Measurements from ENCODE around the gene SLC16A12. TPM values are rescaled to one million over a fixed set of nuclear protein-coding genes. Genes with fewer than 3 reads are reported as not detected.

Gene SLC16A12
- total RNA-seq, 3 donors from 2014 or later (not counting 1 experiment from before 2014, with no cell fraction given): not detected

DNA sequence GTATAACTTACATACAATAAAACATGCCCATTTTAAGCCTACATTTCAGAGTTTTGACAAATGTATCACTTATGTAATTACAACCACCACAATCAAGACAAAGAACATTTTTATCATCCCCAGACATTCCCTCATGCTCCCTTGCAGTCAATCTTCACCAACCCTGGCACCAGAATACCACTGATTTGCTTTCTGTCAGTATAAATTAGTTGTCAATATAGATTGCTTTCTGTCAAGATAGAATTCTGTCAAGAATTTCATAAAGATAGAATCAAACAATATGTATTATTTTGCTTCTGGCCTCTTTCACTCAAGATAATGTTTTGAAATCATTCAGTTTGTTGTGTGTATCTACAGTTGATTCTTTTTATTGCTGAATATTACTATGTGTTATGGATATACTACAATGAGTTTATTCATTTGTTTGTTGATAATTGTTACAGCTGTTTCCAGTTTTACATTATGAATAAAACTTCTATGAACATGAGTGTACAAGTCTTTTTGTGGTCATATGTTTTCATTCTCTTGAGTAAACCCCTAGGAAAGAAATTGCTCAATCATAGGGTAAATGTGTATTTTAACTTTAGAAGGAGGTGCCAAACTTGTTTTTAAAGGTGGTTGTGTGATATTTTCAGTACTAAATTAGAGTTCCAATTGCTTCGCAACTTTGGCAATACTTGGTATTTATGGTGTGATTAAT lies 64.1 kb downstream of the SLC16A12 start:
- H3K36me3 ChIP-seq (ENCODE audit: control insufficient read depth, insufficient read depth, low read length): no peaks in the 10 kb centered on the region
- no peaks in the 10 kb centered on the region for H3K4me1 Mint-ChIP-seq
- ATAC-seq (no peak), DNase-seq (no peak)
- H3K27ac ChIP-seq (ENCODE audit: low read length): no peak overlapping the region
- no peak overlapping the region for H3K4me3 Mint-ChIP-seq
- no peaks in the 10 kb centered on the region for H3K36me3 Mint-ChIP-seq
- intact Hi-C loops (cut with micrococcal nuclease): no loop called here
- H3K27ac Mint-ChIP-seq: no peak overlapping the region
- H3K4me3 ChIP-seq (ENCODE audit: low read length): no peak overlapping the region
- no peaks in the 10 kb centered on the region for H3K27me3 ChIP-seq (ENCODE audit: control insufficient read depth, insufficient read depth, low read length)
- no peaks in the 10 kb centered on the region for H3K4me1 ChIP-seq (ENCODE audit: control insufficient read depth, insufficient read depth, low read length)
- peaks cover 12 to 14% of the 10 kb centered on the region in 2 donors for H3K27me3 Mint-ChIP-seq (ENCODE audit: low read depth in 2 of 2)
- H3K9me3 Mint-ChIP-seq: no peaks in the 10 kb centered on the region
- TF ChIP-seq, protein P1, sequence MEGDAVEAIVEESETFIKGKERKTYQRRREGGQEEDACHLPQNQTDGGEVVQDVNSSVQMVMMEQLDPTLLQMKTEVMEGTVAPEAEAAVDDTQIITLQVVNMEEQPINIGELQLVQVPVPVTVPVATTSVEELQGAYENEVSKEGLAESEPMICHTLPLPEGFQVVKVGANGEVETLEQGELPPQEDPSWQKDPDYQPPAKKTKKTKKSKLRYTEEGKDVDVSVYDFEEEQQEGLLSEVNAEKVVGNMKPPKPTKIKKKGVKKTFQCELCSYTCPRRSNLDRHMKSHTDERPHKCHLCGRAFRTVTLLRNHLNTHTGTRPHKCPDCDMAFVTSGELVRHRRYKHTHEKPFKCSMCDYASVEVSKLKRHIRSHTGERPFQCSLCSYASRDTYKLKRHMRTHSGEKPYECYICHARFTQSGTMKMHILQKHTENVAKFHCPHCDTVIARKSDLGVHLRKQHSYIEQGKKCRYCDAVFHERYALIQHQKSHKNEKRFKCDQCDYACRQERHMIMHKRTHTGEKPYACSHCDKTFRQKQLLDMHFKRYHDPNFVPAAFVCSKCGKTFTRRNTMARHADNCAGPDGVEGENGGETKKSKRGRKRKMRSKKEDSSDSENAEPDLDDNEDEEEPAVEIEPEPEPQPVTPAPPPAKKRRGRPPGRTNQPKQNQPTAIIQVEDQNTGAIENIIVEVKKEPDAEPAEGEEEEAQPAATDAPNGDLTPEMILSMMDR (IDR thresholded peaks at IDR 0.05): no peak
- WGBS (ENCODE audit: insufficient coverage): no CpG with 5 or more reads among the region's 1 CpG
- no peaks in the 10 kb centered on the region for H3K9me3 ChIP-seq (ENCODE audit: control insufficient read depth, insufficient read depth, low read length)

DNA sequence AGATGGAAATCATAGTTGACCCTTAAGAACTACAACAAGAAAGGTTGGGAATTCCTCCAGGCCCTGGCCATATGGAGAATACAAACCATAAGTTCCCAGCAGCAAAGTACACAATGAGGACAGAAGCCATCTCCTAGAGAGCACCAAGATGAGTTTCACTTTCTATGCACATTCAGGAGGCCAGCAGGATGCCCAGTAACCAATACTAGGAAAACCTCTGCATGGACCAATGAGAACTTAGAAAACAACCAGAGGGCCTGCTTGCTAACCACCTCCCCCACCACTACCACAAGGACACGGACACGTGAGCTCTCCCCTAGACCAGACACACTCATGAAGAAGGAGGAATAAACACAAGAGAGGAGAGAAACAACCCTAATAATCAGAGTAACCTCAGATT lies 64.8 kb downstream of the SLC16A12 start:
- H3K27me3 ChIP-seq (ENCODE audit: control insufficient read depth, insufficient read depth, low read length): no peaks in the 10 kb centered on the region
- H3K27me3 Mint-ChIP-seq (ENCODE audit: low read depth in 2 of 2): peaks cover 13 to 15% of the 10 kb centered on the region in 2 donors
- DNase-seq (no peak), ATAC-seq (no peak)
- no peak overlapping the region for H3K27ac Mint-ChIP-seq
- H3K27ac ChIP-seq (ENCODE audit: low read length): no peak overlapping the region
- TF ChIP-seq, protein P1 (IDR thresholded peaks at IDR 0.05): no peak
- H3K4me1 Mint-ChIP-seq: no peaks in the 10 kb centered on the region
- intact Hi-C loops (cut with micrococcal nuclease): no loop called here
- H3K4me1 ChIP-seq (ENCODE audit: control insufficient read depth, insufficient read depth, low read length): no peaks in the 10 kb centered on the region
- H3K36me3 Mint-ChIP-seq: no peaks in the 10 kb centered on the region
- H3K9me3 ChIP-seq (ENCODE audit: control insufficient read depth, insufficient read depth, low read length): no peaks in the 10 kb centered on the region
- H3K4me3 Mint-ChIP-seq: no peak overlapping the region
- WGBS (ENCODE audit: insufficient coverage): no CpG with 5 or more reads among the region's 2 CpGs
- H3K9me3 Mint-ChIP-seq: no peaks in the 10 kb centered on the region
- H3K4me3 ChIP-seq (ENCODE audit: low read length): no peak overlapping the region
- H3K36me3 ChIP-seq (ENCODE audit: control insufficient read depth, insufficient read depth, low read length): no peaks in the 10 kb centered on the region

DNA sequence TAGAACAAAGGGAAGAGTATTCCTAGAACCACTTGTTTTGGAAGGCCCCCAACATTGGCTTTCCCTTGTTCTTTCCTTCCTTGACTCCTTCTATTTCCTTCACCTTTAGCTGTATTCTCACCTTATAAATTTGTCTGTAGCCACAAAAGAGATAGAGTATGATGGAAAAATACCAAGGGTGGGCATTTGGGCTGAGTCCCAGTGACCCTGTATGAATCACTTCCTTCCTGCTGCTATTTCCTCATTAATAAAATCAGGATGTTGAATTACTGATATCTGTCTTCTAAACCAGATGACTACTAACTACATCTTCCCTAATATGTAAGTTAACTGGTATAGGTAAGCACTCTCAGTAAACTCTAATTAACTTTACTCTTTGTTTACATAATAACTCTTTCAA lies 65.9 kb downstream of the SLC16A12 start:
- Histone ChIP-seq H3K4me1 (ENCODE audit: control insufficient read depth, insufficient read depth, low read length) (no peaks in the 10 kb centered on the region), H3K9me3 (ENCODE audit: control insufficient read depth, insufficient read depth, low read length) (no peaks in the 10 kb centered on the region), H3K27ac (ENCODE audit: low read length) (no peak overlapping the region), H3K4me3 (ENCODE audit: low read length) (no peak overlapping the region), H3K27me3 (ENCODE audit: control insufficient read depth, insufficient read depth, low read length) (no peaks in the 10 kb centered on the region), H3K36me3 (ENCODE audit: control insufficient read depth, insufficient read depth, low read length) (no peaks in the 10 kb centered on the region)
- TF ChIP-seq, protein P1 (IDR thresholded peaks at IDR 0.05): no peak
- peaks cover 12 to 21% of the 10 kb centered on the region in 2 donors for H3K27me3 Mint-ChIP-seq (ENCODE audit: low read depth in 2 of 2)
- intact Hi-C loops (cut with micrococcal nuclease): no loop called here
- H3K4me3 Mint-ChIP-seq: no peak overlapping the region
- H3K4me1 Mint-ChIP-seq: no peaks in the 10 kb centered on the region
- ATAC-seq: no peak
- H3K27ac Mint-ChIP-seq: no peak overlapping the region
- DNase-seq: no peak
- H3K9me3 Mint-ChIP-seq: no peaks in the 10 kb centered on the region
- H3K36me3 Mint-ChIP-seq: no peaks in the 10 kb centered on the region
